ENCODE results near the gene MLF2. TPM values are rescaled to one million over a fixed set of nuclear protein-coding genes. Genes with fewer than 3 reads are reported as not detected.

The MLF2 gene
- total RNA-seq, 1 donor, result 229 TPM

- peak overlapping the region; percentile 87 for H3K4me3 ChIP-seq (ENCODE audit: low read depth, low read length)
- DNase-seq (ENCODE audit: low read depth), result peak; percentile 61
- TF ChIP-seq CTCF (IDR thresholded peaks at IDR 0.05; ENCODE audit: insufficient read depth, low read depth, low read length), result no peak
Observed at GRCh38 chr12:6768990-6769389, 16.0 kb upstream of the MLF2 start.

DNA sequence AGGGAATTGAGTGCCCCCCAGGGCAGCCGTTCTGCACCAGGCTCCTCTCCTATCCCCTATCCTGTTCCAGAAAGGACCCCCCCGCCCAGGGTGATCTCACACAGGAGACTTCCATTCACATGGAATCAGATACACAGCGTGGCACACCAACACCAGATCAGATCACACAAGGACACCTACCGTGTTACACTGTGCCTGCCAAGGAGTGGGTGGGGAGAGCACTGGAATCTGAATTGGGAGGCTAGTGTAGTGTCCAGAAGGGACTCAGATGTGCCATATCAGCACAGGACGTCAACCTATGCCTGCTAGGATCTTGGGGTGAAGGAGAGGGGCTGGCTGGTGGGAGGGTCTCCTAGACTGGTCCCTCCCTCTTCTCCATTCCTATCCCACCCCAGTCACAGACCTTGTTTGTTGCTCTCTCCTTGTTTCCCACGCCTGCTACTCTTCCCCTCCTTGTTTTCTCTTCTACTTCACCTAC lies 15.5 kb upstream of the MLF2 start:
- DNase-seq (ENCODE audit: low read depth), result no peak
- TF ChIP-seq CTCF (IDR thresholded peaks at IDR 0.05; ENCODE audit: insufficient read depth, low read depth, low read length), result no peak
- H3K4me3 ChIP-seq (ENCODE audit: low read depth, low read length), result peak overlapping the region; percentile 87

DNA sequence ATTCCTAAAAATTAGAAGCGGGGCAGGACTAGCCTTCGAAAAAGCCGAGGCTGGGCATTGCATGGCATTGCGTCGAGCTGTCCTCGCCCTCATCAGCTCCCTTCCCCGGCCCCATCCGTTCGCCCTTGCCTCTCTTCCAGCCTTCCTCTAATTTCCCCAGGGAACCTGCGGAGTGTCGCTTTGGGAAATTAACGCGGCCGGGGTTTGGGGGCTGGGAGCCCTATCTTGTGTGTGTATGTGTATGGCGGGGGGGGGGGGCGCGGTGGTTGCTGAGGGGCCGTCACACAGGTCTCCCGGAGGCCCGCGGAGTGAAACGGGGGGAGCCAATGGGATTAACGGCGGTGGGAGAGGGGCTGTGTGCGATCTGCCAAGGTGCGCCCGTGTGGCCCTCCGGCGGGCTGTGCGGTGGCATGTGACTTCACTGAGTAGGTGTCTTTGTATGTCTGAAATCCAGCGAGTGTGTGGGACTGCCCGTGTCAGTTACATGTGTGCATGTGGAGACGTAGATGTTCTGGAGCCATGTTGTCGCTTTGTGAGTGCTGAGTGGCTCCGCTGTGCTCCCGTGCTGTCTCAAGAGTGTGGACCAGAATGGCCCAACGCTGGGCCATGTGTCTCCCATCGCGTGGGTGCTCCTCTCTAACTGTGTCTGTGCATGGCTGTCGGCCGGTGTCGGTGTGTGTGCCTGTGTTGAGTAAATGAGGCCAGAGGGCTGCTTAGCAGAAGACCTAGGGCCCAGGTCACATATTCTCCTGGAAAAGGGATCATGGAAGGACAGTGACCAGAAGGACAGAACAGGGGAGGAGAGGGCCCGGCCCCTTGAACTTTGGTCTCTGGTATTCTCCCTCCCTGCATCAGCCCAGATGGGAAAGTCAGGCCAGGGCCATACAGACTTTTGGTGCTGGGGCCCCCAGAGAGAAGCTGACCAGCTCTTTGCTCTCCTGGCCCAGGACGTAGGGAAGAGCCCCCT lies 14.7 kb upstream of the MLF2 start:
- peak; percentile 32 for DNase-seq (ENCODE audit: low read depth)
- TF ChIP-seq CTCF (IDR thresholded peaks at IDR 0.05; ENCODE audit: insufficient read depth, low read depth, low read length), result no peak

DNA sequence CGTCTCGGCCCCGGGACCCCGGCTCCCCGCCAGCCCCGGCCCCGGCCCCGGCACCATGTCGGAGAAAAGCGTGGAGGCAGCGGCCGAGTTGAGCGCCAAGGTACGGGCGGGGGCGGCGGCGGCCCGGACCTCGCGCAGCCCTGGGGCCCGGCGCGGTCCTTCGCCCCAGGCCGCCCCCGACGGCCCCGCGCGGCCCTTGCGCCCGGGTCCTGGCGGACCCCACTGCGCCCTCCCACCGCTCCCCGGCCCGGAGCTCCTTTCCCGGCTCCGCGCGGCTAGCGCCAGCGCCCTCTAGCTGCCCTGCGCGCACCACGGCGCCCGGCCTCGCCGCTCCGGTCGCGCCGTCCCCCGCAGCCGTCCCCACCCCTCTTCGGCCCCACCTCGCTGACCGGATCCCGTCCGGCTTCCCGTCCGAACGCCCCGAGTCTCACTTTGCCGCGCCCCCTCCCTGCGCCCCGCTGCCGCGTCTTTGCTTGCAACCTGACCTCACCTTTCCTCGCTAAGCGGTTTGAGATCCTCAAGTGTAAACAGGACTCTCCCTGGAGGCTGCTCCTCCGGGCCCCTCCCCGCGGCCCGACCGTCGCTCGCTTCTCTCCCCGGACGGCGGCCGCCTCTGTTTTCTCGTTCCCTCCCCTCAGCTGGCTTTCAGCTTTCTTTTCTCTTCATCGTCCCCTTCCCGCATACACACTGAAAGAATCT lies 13.9 kb upstream of the MLF2 start:
- TF ChIP-seq CTCF (IDR thresholded peaks at IDR 0.05; ENCODE audit: insufficient read depth, low read depth, low read length), result peak; percentile 47
- DNase-seq (ENCODE audit: low read depth), result peak; percentile 76
- peak overlapping the region; percentile 87 for H3K4me3 ChIP-seq (ENCODE audit: low read depth, low read length)

More for the DNA sequence above, 14.7 kb upstream of the MLF2 start:
- H3K4me3 ChIP-seq (ENCODE audit: low read depth, low read length), result peak overlapping the region; percentile 87

- peak within 1 kb of the TSS; percentile 87 for H3K4me3 ChIP-seq (ENCODE audit: low read depth, low read length)
- peak; percentile 97 for DNase-seq (ENCODE audit: low read depth)
- TF ChIP-seq CTCF (IDR thresholded peaks at IDR 0.05; ENCODE audit: insufficient read depth, low read depth, low read length), result no peak
Observed at GRCh38 chr12:6765634-6766581, 13.0 kb upstream of the MLF2 start, which contains the start of gene PTMS. Gene PTMS, plus strand, starts transcription at chr12:6766363. Its CDS starts 343 bp downstream, at chr12:6766706.

All from fibroblast of villous mesenchyme (primary cell).